ENCODE results near the gene EPOP. TPM values are rescaled to one million over a fixed set of nuclear protein-coding genes. Genes with fewer than 3 reads are reported as not detected.
A peak's percentile ranks its signal among the peaks of the same experiment; 100 is the strongest.

Gene EPOP
- total and polyA plus RNA-seq, 2 experiments from 2014 or later = 2.0 to 13.4 TPM

DNA sequence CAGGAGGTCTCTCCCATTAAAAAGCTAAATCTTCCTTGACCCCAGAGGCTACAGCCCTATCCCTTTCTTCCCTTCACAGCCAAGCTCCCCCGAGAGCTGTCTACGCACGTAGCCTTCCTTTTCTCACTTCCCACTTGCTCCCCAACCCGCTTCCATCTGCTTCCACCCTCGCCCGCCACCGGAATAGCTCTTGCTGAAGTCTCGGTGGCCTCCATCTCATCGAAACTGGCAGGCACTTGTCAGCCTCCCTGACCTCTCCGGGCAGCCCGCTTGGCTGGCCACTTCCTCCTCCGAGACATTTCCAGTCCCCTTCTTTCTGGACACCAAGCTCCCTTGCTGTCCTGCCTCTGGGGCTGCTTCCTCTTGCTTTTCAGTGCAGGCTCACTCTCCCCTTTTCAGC, 10.7 kb upstream of the EPOP start:
- no peaks in the 10 kb centered on the region for H3K9me3 ChIP-seq (ENCODE audit: low read depth)
- no peak for DNase-seq (ENCODE audit: low read depth in 1 of 2, low spot score in 1 of 2)
- no peak overlapping the region for H3K4me3 ChIP-seq
- no peaks in the 10 kb centered on the region for H3K27me3 ChIP-seq
- no peak overlapping the region for H3K27ac ChIP-seq
- H3K4me1 ChIP-seq (ENCODE audit: low read depth) = no peaks in the 10 kb centered on the region
- no peak for TF ChIP-seq CTCF (IDR thresholded peaks at IDR 0.05; ENCODE audit: low read depth, low read length)
- H3K36me3 ChIP-seq = no peaks in the 10 kb centered on the region

- no peak for TF ChIP-seq CTCF (IDR thresholded peaks at IDR 0.05; ENCODE audit: low read depth, low read length)
- Histone ChIP-seq H3K27me3 (no peaks in the 10 kb centered on the region), H3K4me1 (ENCODE audit: low read depth) (no peaks in the 10 kb centered on the region), H3K9me3 (ENCODE audit: low read depth) (no peaks in the 10 kb centered on the region), H3K36me3 (no peaks in the 10 kb centered on the region), H3K4me3 (no peak overlapping the region), H3K27ac (no peak overlapping the region)
- no peak for DNase-seq (ENCODE audit: low read depth in 1 of 2, low spot score in 1 of 2)
Observed at GRCh38 chr17:38681096-38681495, 6.3 kb upstream of the EPOP start.

- Histone ChIP-seq H3K27me3 (peaks cover 17% of the 10 kb centered on the region), H3K4me3 (no peak overlapping the region), H3K36me3 (no peaks in the 10 kb centered on the region), H3K4me1 (ENCODE audit: low read depth) (peaks cover 5% of the 10 kb centered on the region), H3K27ac (no peak overlapping the region), H3K9me3 (ENCODE audit: low read depth) (no peaks in the 10 kb centered on the region)
- no peak for DNase-seq (ENCODE audit: low read depth in 1 of 2, low spot score in 1 of 2)
- TF ChIP-seq CTCF (IDR thresholded peaks at IDR 0.05; ENCODE audit: low read depth, low read length) = no peak
Observed at GRCh38 chr17:38677819-38678218, 3.1 kb upstream of the EPOP start.

GRCh38 chr17:38676706-38677504, 2.1 kb upstream of the EPOP start:
- no peaks in the 10 kb centered on the region for H3K9me3 ChIP-seq (ENCODE audit: low read depth)
- H3K36me3 ChIP-seq = no peaks in the 10 kb centered on the region
- peak; percentile 96 for TF ChIP-seq CTCF (IDR thresholded peaks at IDR 0.05; ENCODE audit: low read depth, low read length)
- peaks cover 26% of the 10 kb centered on the region for H3K27me3 ChIP-seq
- peaks cover 11% of the 10 kb centered on the region for H3K4me1 ChIP-seq (ENCODE audit: low read depth)
- no peak overlapping the region for H3K4me3 ChIP-seq
- H3K27ac ChIP-seq = peak overlapping the region; percentile 28
- DNase-seq (ENCODE audit: low read depth in 1 of 2, low spot score in 1 of 2) = peak; percentile 86

- Histone ChIP-seq H3K27me3 (peaks cover 53% of the 10 kb centered on the region), H3K27ac (no peak overlapping the region), H3K36me3 (no peaks in the 10 kb centered on the region), H3K9me3 (ENCODE audit: low read depth) (no peaks in the 10 kb centered on the region), H3K4me1 (ENCODE audit: low read depth) (peaks cover 11% of the 10 kb centered on the region), H3K4me3 (peak overlapping the region; percentile 54)
- no peak for TF ChIP-seq CTCF (IDR thresholded peaks at IDR 0.05; ENCODE audit: low read depth, low read length)
- peak in 1 of 2 donors; percentile 55 for DNase-seq (ENCODE audit: low read depth in 1 of 2, low spot score in 1 of 2)
Observed at GRCh38 chr17:38674014-38674748, 576 bp downstream of the EPOP start.

Data from cardiac muscle cell (in vitro differentiated cells and primary cell).